Ecto neural progenitor cell (in vitro differentiated cells): ENCODE results near the gene HPCAL1.

Experiments used
- DNase-seq: peaks from one replicate; pipeline ENCODE4 v3.0.0-alpha.2; 2018; ENCODE audit warnings: low spot score

Gene HPCAL1

DNA sequence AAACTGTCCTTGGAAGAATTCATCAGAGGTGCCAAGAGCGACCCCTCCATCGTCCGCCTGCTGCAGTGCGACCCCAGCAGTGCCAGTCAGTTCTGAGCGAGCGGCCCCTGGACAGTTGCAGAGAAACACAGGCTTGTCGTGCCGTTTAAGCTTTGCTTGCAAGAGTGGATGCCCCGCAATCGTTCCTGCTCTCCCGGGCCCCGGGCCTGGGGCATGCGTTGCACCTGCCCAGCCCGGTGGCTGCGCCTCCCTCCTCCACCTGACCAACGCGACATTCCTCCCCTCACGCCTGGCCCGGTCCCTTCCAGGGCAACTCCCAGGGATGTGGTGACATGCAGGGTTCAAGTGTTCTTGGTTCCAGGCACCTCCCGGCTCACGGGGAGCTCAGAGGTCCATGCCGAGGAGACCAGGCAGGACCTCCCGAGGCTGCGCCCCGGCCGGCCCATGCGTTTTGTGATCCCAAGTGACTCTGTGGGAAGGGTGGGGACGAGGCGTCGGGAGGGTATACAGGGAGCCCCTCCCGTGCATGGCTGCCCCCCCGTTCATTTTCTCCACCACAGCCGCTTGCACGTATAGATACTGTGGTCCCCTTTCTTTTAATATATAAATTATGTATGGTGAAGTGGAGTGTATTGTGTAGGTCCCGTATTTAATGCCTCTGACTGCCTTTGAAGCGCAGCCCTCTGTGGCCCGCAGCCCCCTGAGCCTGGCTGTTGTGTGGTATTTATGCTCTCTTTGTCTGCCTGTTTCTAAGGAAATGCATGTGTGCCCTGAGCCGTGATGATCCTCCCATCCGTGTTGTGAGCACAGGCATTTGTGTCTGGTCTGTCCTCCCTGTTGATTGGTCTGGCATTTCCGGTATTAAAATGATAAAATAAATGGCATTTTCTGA lies 124.3 kb downstream of the HPCAL1 start:
- no peak for DNase-seq

GRCh38 chr2:10427618-10427949 lies 124.9 kb downstream of the HPCAL1 start:
- DNase-seq, result no peak

DNA sequence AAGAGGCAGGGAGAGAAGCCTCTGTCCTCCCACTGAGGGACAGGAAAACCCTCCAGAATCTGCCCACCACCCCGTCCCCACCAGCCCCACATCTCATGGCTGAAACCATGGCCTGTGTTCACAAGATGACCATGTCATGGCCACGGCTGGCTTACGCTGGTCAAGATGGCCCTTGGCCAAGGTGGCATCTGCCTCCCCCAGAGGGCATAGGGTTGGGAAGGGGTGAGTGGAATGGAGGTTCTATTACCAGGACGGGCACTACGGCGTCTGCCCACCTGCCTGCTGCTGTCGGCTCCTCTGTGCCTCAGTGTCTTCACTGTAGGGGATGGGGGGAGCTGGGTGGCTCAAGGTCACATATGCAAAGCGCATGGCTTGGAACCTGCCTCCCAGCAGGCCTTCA lies 125.7 kb downstream of the HPCAL1 start:
- no peak for DNase-seq

GRCh38 chr2:10428924-10429323 lies 126.2 kb downstream of the HPCAL1 start:
- no peak for DNase-seq

GRCh38 chr2:10430886-10431622 lies 128.3 kb downstream of the HPCAL1 start:
- no peak for DNase-seq

DNA sequence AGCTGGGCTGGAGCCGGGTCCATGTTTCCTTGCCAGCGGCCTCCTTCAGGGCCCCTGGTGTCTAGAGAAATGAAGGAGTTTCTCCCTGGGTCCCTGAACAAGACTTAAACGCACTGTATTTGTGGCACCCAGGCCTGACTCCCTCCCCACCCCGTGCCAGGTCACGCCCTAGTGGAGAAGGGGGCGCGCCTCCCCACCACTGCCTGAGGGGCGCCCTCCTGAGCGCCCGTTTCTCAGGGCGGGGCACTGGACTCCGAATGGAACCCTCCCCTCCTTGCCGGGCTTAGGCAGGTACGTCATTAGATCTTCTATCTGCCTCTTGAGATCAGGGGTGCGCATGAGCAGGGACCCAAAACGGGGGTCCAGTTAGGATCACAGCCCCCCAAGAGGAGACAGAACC lies 129.1 kb downstream of the HPCAL1 start:
- DNase-seq, result no peak

DNA sequence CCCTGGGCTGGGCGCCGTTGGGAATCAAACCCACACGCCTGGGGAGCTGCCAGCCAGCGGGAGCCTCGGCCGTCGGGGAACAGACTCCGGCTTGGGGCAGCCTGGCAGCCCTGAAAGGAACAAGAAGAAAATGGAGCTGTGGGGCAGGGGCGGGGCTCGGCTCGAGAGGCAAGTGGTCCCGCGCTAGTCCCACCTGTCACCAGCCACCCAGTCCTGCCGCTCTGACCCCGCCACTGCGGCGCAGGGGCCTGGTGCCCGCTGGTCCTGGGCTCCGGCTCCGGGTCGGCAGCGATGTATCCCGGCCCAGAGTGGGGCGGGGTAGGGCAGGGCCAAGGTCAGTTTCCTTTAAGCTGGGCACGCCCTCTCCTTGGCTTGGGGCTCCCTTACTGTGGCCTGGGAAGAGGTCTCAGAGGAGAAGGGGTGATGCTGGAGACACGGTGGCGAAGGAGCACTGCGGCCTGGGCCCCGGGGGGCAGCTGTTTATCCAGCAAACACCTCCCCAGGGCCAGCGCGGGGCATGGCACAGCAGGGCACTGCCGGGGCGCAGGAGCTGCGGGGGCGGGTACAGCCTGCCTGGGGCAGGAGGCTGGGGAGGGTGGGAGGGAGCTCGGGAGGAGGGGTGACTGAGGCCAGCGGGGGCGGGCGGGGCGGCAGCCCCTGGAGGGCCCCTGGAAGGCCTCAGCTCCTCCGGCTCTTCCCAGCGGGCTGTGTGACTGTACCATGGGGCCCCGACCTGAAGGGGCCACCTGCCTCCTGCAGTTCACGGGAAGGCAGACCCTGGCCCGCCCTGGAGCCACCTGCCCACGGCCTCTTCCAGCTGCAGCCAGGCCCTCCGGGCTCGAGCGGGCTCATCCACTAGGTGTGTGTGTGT lies 129.8 kb downstream of the HPCAL1 start:
- DNase-seq, result peak; percentile 65

- no peak for DNase-seq
Measured at GRCh38 chr2:10433264-10433946, 130.7 kb downstream of the HPCAL1 start.

GRCh38 chr2:10433947-10434885 lies 131.5 kb downstream of the HPCAL1 start:
- DNase-seq, result no peak

GRCh38 chr2:10434886-10435819 lies 132.4 kb downstream of the HPCAL1 start:
- DNase-seq, result peak; percentile 91

DNA sequence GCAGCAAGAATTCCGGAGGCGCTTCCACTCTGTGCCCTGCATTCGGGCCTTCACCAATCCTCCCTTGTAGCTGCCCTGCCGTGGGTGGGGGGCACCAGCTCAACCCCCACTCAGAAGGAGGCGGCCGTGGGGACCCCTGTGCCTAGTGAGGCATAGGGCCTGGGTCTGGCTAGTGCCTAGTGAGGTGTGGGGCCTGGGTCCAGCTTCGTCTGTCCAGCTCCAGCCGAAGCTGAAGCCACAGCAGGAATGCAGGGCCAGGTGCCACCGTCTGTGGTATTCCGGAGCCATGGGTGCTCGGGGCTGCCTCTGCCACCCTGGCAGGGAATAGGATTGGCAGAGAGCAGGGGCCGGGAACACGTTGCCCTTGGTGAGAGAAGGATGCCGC lies 133.1 kb downstream of the HPCAL1 start:
- DNase-seq, result no peak

GRCh38 chr2:10436583-10437110 lies 133.9 kb downstream of the HPCAL1 start:
- DNase-seq, result no peak

DNA sequence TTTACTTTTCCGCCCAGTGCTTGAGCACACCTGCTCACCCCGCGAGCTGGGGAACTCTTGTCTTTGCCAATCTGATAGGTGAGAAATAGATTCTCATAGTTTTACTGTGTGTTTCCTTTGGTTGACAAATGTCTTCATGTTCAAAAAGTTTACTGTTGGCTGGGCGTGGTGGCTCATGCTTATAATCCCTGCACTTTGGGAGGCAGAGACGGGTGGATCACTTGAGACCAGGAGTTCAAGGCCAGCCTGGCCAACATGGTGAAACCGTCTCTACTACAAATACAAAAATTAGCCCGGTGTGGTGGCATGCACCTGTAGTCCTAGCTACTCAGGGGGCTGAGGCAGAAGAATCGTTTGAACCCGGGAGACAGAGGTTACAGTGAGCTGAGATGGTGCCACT lies 135.1 kb downstream of the HPCAL1 start:
- no peak for DNase-seq

DNA sequence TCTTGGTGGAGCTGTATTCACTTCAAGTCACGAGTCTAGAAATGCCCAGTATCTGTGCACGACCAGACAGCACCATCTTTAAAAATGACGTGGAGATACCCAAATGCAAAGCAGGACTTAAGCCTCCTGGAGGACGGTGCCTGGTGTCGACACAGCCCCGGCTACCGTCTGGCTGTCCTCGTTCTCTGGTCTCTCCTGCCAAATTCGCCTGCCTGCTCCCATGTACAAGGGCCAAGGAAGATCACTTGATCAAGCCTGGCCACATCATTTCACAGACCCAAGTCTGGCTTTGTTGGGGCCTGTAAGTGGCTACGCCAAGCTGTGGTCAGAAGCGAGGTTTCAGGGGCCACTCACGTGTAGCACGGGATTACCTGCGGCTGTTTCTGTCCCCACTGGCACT lies 136.0 kb downstream of the HPCAL1 start:
- DNase-seq, result no peak

DNA sequence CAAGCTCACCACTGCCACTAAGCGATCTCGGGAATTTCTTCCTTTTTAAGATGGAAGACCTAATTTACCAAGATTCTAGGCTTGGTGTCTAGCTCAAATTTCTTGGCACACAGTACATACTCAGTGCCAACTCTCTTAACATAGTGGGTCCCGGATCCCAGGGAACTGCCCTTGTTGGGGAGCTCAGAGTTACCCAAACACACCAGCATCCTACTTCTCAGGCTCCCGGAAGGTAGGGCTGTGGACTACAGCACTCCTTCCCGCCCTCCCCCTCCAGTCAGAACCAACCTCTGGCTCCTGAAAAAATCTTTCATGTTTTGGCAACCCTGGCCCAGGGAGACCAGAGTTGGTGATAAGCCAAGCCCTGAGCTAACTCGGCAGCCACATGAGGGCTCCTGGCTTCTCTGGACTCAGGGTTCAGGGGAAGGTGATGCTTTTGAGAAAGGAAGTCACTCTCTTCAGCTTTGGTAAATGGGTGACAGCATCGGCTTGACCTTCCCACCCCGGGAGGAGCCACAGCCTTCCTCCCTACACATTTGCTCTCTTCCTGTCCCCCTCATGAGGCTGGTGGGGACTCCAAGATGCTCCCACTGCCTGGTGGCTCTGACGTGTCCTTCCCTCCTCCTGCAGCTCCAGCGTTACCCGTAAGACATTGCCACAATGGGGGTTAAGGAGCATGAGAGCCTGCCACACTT lies 136.6 kb downstream of the HPCAL1 start:
- DNase-seq, result no peak

GRCh38 chr2:10439971-10440370 lies 137.3 kb downstream of the HPCAL1 start:
- DNase-seq, result no peak

GRCh38 chr2:10440736-10441135 lies 138.0 kb downstream of the HPCAL1 start:
- DNase-seq, result no peak

DNA sequence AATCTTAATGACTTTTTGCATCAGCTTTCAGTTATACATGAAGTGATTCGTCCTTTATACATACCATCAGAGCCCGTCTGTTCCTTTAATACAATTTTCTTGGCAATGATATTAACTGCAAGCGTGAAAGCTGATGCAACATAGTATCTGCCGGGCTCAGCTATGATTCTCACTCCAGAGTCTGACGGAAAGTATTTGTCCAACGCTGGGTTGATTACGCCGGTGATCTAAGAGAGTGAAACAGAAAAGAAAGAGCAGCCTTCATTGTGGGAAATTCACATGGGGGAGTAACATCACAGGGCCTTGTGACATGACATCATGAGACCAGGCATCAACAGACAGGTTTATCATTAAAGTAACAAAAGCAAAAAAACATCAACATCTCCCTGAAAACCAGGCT lies 139.2 kb downstream of the HPCAL1 start:
- no peak for DNase-seq
